NCI-H146 (cell line): Measurements from ENCODE around the gene PTPN5.
"Not testable (repeated sequence)": the region's sequence is repeated elsewhere in the genome, so short reads cannot be mapped to it uniquely, and the experiment has no call there.

ENCODE experiments used
- DNase-seq: peaks from one replicate; lab custom pipeline; 2025; lab: John Stamatoyannopoulos, UW

The PTPN5 gene

DNA sequence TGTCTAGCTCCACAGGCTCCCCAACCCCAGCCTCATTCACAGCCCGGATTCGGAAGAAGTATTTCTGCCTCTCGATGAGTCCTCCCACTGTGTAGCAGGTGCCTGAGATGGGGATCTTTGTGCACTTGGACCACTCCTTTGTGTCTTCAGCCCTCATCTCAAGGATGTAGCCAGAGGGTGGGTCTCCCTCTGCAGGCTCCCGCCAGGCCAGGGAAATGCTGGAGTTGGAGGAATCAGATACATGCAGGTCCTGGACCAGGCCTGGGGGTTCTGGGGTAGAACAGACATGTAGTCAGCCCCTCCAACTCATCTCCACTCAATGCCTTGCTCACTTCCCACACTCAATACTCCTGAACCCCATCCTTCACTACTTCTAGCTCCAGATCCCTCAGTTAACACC lies 82.2 kb downstream of the PTPN5 start:
- DNase-seq, result no peak

DNA sequence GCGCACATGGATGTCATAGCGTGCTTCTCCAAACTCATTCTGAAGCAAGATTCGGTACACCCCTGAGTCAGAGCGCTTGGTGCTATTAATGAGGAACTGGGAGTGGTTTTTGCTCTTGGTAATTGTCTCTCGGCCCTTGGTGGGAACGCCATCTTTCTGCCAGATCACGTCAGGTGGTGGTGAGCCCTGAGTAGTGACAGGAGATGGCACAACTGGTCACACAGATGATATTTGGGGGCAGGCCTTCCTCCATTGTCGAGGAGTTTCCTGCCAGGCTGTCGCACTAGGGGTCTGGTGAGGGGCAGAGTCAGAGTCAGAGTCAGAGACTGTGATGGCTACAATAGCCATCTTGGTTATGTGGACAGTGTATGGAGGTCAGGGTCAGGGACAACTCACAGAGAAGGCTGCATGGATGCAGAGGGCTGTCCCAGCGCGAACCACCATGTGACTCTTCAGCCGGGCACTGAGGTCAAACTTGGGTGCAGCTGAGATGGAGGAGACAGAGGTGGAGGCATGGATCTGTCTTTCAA lies 83.7 kb downstream of the PTPN5 start:
- no peak for DNase-seq

DNA sequence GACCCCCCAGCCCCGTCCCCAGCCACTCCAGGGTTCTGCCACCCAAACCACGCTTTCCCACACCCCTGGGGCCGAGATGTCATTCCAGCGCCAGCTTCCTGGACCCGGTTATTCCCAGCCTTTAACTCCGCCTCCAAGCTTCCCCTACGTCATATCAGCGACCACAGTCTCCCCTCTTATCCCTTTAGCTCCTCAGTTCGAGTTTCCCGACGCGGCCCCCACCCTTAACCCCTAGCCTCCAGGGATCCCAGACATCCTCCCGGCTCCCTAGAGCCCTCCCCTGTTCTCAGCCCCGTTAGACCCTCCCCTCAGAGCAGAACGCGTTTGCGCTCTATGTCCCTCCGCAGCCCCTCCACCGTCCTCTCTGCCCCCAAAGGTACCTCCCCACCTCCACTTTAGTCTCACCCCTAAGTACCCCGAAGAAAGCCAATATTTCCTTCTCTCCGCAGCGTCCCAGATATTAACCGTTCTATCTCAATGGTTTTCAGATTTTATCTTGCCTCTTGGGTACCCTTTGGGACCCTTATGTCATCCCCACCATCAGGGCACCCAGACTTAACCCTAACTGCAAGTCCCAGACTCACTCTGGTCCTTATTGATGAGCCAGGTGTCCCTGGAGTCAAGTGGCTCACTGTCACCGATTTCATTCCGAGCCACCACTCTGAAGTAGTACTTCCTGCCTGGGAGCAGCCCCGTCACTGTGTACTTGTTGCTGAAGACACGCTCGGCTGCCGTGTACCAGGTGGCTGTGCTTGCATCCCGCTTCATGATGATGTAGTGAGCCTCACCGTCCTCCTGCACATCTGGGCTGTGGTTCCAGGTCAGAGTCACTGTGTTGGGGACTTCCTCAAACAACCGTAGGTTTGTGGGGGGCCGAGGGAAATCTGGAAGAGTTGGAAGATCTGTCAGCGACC lies 85.0 kb downstream of the PTPN5 start:
- peak; percentile 21 for DNase-seq

DNA sequence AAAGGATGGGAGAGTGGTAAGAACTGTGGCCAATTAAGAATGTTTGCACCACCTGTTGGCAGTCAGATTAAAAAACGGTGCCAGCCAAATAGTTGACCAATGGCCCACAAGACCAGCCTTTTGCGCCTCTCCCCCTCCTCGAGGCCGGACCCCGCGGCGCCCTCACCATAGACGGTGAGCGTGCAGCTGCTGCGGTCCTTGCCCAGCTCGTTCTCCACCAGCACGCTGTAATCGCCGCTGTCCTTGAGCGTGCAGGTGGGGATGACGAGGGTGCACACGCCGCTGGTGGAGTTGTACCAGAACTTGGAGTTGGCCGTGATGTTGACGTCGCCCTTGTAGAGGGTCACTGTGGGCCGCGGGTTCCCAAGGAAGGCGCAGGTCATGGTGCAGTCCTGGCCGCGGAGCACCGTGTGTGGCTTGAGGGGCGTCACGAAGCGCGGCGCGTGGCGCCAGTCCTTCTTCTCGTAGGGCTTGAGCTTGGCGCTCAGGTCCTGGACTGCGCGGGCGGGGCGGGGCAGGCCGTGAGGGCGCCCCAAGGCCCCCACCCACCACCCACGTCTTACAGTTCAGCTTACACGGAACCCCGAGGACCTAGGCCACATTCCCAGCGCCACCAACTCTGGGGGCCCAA lies 85.8 kb downstream of the PTPN5 start:
- DNase-seq, result peak; percentile 14

DNA sequence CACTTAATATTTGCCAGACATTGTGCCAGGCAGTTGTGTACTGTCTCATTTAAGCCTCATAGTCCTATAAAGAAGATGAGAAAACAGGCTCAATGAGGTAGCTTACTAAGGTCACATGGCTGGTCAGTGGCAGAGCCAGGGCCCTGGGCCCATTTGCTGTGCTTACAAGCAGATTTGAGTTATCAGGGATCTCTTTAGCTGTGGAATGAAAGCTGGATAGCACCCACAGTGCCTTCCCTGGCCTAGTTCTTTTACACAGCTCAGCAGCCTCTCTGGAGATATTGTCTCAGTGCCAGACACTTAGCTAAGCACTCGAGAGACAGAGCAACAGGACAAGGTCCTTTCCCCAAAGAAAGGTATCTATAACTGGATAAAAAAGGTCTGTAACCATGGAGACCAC lies 86.9 kb downstream of the PTPN5 start:
- no peak for DNase-seq

DNA sequence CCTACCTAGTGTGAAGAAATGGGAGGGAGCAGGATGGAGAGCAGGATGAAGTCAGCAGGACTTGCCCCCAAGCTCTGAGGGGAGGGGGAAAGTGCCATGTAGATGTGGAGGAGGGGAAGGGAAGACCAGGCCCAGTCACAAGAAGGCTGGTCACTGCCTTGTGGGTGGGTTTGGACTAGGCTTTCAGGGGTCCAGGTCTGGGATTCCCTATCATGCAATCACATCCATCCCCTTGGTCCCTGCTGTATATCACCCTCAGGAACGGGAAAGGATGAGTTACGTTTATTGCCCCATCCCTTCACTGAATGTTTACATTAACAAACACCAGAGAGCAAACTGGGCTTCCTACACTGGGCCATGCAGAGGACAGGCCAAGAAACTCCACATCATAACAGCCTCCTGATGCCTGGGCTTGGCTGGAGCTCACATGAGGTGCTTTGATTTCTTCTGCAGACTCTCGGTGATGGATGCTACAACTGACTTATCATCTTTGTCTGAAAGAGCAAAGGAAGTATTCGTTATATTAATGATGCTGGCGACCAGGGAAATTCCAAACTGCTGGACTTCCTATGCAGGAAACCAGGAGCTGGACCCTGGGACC lies 87.5 kb downstream of the PTPN5 start:
- DNase-seq, result no peak

DNA sequence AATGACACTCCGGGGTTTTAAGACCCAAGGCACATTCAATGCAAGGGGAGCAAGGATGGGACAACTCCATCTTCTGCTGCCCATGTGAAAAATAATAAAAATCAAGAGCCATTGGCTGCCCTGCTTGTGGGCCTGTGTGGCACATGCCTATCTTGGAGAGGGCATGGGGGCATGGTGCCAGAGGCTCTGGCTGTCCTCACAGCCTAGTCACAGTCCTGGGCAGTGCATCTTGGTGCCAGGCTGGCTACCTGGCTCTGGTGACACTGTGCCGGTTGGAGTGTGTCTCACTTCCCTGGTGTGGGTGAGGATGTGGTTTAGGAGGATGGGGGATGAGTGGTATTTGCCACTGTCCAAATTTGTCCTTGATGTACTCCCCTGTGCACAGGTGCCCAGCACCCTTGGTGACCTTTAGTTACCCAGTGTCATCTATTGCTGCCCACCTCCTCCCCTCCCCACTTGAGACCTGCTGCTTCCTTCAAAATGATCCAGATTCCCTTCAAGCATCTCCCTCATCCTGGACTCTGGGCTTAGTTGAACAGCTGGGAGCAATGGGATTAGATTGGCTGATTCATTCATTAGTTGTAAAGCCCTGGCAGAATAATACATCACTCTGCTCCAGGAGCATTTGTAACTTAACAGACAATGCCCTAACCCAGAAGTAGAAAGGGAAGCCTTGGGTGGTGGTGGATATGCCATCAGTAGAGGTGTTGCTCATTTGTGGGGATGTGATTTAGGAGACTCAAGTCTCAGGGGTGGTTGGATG lies 88.4 kb downstream of the PTPN5 start:
- no peak for DNase-seq

DNA sequence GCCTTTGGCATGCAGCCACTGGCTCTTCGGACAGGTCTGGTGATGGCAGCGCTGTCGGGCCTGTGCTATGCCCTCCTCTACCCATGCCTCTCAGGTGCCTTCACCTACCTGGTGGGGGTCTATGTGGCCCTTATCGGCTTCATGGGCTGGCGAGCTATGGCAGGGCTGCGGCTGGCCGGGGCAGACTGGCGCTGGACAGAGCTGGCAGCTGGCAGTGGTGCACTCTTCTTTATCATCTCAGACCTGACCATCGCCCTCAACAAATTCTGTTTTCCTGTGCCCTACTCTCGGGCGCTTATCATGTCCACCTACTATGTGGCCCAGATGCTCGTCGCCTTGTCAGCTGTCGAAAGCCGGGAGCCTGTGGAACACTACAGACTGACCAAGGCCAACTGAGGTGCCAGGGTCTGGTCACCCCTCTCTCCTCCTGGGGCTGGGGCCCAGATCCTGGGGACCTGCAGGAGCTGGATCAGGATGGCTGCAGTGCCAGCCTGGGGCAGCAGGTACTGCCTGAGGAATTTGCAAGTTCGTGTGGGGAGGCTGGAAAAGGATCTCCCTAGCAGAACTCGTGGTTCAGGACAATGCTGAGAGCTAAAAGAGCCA lies 89.9 kb downstream of the PTPN5 start:
- DNase-seq, result no peak

DNA sequence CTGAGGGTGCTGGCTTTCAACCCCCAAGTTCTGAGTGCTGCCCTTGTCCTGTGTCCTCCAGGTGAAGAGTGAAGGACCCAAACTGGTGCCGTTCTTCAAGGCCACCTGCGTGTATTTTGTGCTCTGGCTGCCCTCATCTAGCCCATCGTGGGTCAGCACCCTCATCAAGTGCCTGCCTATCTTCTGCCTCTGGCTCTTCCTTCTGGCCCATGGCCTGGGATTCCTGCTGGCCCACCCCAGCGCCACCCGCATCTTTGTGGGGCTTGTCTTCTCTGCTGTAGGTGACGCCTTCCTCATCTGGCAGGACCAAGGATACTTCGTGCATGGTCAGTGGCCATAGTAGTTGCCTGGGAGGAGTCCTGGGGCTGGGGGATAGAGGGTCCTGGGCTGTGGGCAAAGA lies 90.7 kb downstream of the PTPN5 start:
- DNase-seq, result no peak

DNA sequence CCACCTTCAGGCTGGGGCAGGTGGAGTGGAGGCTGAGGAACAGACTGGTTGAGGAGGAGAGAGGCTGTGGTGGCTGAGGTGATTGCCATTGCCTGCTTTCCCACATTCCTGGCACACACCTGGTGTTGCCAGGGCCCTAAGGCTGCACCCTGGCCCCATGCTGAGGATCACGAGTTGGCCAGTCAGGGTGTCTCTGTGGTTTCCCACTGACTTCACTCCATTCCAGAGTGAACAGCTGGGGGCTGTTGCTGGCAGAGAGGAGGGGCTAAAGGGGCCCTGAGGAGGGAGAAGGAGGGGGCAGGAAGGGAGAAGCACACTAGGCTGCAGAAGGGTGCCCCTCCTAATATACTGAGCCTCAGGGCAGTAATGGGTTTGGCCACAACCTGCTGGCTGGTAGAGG lies 91.2 kb downstream of the PTPN5 start:
- no peak for DNase-seq

DNA sequence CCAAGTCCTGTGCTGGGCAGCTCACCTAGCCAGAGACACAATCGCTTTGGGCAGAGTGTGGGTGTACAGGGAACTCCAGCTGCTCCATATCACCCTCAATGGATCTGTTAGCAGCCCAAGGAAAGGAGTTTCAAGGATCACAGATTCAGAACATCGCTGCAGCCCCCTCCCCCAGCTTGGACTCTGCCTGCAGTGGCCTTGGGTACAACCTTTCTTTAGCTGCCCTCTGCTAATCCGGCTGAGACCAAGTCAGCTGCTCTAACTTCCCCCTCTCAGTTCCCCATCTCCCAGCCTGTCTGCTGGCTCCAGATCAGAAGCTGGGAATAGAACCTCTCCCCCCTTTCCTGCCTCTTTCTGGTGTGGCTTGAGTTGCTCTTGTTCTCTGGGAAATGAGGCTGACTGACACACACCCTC lies 91.7 kb downstream of the PTPN5 start:
- DNase-seq, result no peak

DNA sequence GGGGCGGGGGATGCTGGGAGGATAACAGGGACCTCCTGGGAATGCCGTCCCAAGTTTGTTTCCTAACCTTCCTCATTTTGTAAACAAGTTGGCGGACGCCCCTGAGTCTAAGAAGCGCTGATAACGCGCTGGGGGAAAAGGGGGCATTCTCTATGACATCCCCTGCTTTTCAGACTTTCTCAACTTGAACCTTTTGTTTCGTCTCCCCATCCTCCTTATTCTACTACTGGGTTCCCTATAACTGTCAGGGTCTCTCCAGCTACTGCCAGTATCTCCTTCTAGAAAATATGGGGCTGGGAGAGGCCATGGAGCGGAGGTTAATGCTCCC lies 92.4 kb downstream of the PTPN5 start:
- DNase-seq, result no peak

DNA sequence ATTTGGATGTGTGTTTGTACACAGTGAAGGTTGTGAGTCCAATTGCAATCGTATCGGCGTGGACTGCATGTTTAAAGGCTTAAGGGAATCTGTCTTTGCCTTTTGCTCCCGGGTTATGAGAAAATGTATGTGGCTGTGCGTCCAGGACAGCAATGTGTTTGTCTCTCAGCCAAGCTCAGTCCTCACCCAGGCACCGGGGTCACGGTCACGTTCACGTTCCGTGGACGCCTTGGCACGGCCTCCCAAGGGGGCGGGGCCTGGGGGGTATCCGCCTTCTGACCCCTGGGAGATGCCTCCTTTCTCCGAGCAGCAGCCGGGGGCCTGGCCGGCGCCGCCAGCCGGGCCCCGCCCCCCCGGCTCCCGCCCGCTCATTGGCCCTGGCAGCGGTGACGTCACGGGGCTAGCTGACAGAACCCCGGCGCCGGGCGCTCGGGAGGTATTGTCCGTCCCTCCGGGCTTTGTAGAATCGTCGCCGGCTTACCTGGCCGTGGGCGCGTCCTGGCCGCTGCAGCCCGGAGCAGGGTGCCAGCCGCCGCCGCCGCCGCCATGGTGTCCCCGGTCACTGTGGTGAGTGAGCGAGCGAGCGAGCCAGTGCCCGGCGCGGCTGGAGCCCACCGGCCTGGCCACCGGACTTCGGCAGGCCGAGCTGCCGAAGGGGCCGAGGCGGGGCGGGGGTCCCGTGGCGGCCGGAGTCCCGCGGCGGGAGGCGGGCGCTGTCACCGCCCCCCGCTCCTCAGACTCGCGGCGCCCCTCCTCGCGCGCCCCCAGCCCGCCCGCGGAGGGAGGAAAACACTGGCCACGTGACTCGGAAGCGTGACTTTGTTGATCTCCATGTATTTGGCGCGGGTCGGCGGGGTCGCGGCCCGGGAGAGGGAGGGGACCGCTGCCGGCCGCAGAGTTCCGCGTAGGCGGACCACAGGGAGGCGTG lies 93.0 kb downstream of the PTPN5 start, which contains the start of gene TMEM86A:
TSS of gene TMEM86A (plus strand) at position 439 of the 928 bp plus-strand sequence. CDS start at position 547, 108 bp downstream.
- DNase-seq, result peak; percentile 86

DNA sequence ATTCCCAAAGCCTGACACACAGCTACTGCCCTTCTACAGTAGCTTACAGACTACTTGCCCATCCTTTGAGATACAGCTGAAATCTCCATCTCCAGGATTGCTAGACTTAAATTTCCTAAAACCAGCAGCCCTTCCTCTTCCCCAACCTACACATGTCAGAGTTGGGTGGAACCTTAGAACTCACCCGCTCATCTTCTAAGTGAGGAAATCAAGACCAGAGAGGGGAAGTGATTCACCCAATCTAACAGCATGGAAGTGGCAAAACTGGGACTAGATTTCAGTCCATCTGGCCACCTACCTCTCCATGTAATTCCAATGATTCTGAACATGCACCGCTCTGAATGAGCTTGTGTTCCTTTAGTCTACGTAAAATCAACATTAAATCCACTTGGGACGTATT lies 94.0 kb downstream of the PTPN5 start:
- DNase-seq, result no peak

DNA sequence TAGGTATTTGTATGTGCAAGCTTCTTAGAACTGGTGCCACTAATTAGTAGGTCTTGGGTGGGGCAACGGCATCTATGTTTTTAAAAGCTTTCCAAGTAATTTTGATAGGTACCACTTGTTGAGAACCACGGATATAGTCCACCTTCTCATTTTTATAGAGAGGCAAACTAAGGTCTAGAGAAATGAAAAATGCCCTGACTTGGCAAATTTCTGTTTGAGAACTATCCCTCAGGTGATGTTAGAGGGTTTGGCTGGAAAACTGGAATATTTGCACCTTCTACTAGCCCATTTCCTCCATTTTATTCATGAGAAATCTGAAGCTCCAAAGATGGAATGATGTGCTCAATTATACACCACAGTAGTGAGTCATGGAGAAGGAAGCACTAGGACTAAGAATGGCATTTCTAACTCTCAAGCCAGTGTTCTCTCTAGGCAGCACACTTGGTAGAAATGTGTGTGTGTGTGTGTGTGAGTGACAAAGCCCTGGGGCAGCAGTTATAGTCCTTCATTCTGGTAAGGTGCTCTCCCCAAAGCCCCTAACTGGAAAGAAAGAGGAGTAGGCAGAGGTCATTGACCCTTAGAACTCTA lies 94.9 kb downstream of the PTPN5 start:
- no peak for DNase-seq

DNA sequence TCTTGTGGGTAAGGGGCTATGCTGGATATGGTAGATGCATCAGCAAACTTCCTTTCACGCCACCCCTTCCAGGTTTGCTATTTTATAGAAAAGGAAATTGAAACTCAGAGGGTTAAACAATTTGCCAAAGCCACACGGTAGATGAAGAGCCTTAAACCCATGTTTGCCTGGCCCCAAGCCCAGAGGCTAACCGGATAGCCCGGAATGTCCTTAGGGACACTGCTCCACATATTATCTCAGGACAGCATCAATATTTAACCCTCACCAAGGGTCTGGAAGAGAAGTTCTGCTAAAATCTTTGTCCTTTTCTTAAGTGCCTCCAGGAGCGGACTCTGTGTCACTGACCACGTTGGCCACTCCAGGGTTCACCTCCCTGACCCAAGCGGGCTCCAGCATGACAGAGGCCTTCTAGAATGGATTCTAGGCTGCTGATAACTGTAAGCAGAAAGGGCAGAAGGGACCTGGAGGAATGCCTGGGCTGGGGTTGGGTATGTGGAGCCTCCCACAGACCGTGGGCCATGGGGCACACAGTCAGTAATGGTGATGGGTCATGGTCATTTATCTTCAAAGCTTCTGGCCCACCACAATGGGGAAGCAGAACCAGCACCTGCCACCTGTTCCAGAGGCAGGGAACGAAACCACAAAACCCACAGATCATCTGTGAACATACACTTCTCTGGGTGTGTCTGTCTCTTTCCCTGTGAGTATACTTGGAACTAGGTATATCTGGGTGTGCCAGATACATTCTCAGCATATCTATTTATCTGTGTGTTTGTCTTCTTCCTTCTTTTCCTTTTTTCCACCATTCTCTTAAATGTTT lies 98.4 kb downstream of the PTPN5 start:
- DNase-seq, result no peak

DNA sequence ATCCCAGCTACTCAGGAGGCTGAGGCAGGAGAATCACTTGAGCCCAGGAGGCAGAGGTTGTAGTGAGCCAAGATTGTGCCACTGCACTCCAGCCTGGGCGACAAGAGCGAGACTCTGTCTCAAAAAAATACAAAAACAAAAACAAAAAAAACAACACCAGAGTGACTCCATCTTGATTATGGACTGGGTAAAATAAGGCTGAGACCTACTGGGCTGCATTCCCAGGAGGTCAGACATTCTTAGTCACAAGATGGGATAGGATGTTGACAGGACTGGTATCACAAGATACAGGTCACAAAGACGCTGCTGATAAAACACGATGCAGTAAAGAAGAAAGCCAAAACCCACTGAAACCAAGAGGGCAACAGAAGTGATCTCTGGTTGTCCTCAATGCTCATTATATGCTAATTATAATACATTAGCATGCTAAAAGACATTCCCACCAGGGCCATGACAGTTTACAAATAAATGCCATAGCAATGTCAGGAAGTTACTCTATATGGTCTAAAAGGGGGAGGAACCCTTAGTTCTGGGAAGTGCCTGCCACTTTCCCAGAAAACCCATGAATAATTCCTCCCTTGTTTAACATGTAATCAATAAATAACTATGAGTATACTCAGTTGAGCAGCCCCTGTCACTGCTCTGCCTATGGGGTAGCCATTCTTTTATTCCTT lies 100.0 kb downstream of the PTPN5 start:
- DNase-seq, result not testable (repeated sequence)

DNA sequence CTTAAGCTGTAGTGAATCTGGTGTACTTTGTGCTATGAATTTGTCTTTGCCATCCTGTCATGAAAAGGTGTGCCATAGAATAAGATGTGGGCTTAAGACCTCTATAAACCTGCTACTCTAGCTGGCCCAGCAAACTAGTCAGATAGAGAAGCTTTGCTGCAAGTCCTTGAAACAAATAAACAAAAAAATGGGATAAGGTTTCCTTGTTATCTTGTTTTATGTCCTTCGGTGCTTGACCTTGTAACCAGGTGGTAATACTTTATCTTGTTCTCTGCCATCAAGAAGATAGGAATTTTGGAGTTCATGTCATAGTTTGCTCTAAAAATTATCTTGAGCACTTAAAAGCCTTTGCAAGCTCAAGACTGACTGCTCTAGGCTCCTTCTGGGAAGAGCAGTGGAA lies 107.3 kb downstream of the PTPN5 start:
- DNase-seq, result no peak

DNA sequence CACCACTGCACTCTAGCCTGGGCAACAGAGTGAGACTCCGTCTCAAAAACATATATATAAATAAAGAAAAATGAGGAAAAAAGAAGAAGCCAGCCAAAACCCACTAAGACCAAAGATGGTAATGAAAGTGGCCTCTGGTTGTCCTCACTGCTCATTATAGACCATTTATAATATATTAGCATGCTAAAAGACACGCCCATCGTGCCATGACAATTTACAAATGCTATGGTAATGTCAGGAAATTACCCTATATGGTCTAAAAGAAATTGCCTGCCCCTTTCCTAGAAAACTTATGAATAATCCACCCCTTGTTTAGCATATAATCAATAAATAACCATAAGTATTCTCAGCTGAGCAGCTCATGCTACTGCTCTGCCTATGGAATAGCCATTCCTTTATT lies 109.1 kb downstream of the PTPN5 start:
- no peak for DNase-seq
